ENCODE results near the gene DIO3. TPM values are rescaled to one million over a fixed set of nuclear protein-coding genes. Genes with fewer than 3 reads are reported as not detected.

The DIO3 gene
- total and polyA plus RNA-seq, 4 donors = 0.91 to 7.1 (median 1.4) TPM

DNA sequence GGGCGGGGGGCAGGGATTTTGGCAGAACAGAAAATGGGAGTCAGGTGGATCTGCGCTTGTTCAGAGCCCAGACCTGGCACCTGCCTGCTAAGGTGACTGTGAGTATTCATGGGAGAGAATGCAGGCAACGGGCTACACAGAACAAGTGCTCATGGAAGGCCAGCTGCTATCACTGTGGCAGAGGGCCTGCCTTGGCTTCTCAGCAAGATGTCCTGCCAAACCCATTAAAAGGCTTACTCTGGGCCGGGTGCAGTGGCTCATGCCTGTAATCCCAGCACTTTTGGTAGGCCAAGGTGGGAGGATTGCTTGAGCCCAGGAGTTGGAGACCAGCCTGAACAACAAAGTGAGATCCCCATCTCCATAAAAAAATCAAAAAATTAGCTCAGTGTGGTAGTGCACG, 21.0 kb downstream of the DIO3 start:
- Histone ChIP-seq H3K9ac (ENCODE audit: insufficient read depth in 1 of 2, low read length in 2 of 2) (no peak overlapping the region), H3K4me1 (ENCODE audit: control insufficient read depth in 5 of 5, insufficient read depth in 5 of 5, low read length in 5 of 5) (no peaks in the 10 kb centered on the region), H3K27me3 (ENCODE audit: control insufficient read depth in 3 of 3, insufficient read depth in 3 of 3, low read length in 2 of 3) (peaks cover 0 to 3% (median 0%) of the 10 kb centered on the region in 3 donors), H3K27ac (ENCODE audit: low read depth in 1 of 2, low read length in 1 of 2) (no peak overlapping the region), H3K9me3 (ENCODE audit: control insufficient read depth in 4 of 4, insufficient read depth in 3 of 4, low read length in 3 of 4) (peaks cover 0 to 2% (median 0%) of the 10 kb centered on the region in 4 donors), H3K36me3 (ENCODE audit: control insufficient read depth in 4 of 4, insufficient read depth in 4 of 4, low read length in 4 of 4) (no peaks in the 10 kb centered on the region), H3K4me3 (no peak overlapping the region)
- 85 to 87% methylated on average over 5 of the region's 5 CpGs for WGBS, 2 donors
- ATAC-seq (ENCODE audit: insufficient read depth, low FRiP score) (no peak), DNase-seq (peak in 1 of 3 donors; percentile 8)
- TF ChIP-seq, protein P1, sequence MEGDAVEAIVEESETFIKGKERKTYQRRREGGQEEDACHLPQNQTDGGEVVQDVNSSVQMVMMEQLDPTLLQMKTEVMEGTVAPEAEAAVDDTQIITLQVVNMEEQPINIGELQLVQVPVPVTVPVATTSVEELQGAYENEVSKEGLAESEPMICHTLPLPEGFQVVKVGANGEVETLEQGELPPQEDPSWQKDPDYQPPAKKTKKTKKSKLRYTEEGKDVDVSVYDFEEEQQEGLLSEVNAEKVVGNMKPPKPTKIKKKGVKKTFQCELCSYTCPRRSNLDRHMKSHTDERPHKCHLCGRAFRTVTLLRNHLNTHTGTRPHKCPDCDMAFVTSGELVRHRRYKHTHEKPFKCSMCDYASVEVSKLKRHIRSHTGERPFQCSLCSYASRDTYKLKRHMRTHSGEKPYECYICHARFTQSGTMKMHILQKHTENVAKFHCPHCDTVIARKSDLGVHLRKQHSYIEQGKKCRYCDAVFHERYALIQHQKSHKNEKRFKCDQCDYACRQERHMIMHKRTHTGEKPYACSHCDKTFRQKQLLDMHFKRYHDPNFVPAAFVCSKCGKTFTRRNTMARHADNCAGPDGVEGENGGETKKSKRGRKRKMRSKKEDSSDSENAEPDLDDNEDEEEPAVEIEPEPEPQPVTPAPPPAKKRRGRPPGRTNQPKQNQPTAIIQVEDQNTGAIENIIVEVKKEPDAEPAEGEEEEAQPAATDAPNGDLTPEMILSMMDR (IDR thresholded peaks at IDR 0.05; ENCODE audit: control extremely low read depth, extremely low read depth) = no peak

DNA sequence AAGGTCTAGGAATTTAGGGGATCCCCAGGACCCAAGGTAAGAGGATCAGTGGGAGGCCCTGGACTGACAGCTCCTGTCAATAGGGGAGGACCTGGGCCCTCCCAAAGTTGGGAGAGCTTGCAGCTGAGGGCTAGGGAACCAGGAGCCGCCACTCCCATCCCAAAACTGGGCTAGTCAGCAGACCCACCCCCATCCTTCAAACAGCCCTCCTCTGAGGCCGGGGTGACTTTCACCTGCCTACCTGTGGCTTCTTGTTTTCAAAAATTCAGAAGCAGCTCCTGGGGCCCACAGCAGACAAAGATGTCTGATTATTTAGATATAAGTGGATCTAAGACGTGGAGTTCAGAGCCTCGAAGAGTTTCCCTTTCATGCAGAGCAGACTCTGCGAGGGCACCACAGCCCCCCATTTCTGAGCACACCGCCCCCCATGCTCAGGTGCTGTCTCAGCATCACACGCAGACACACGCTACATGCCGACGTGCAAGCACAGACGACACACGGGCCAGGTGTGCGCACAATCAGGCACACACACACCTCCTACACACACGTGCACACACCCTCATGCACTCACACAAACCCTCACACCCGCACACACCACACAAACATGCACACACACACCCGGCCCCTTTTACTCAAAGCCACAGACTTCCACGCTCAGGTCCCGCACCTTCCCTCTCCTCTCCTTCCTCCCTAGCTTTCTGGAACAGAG, 21.9 kb downstream of the DIO3 start:
- Histone ChIP-seq H3K27me3 (ENCODE audit: control insufficient read depth in 3 of 3, insufficient read depth in 3 of 3, low read length in 2 of 3) (peaks cover 0 to 3% (median 0%) of the 10 kb centered on the region in 3 donors), H3K9me3 (ENCODE audit: control insufficient read depth in 4 of 4, insufficient read depth in 3 of 4, low read length in 3 of 4) (peaks cover 0 to 2% (median 0%) of the 10 kb centered on the region in 4 donors), H3K9ac (ENCODE audit: insufficient read depth in 1 of 2, low read length in 2 of 2) (no peak overlapping the region), H3K4me1 (ENCODE audit: control insufficient read depth in 5 of 5, insufficient read depth in 5 of 5, low read length in 5 of 5) (no peaks in the 10 kb centered on the region), H3K36me3 (ENCODE audit: control insufficient read depth in 4 of 4, insufficient read depth in 4 of 4, low read length in 4 of 4) (no peaks in the 10 kb centered on the region), H3K27ac (ENCODE audit: low read depth in 1 of 2, low read length in 1 of 2) (no peak overlapping the region), H3K4me3 (no peak overlapping the region)
- 90 to 95% methylated on average over 18 of the region's 18 CpGs for WGBS, 2 donors
- DNase-seq (no peak), ATAC-seq (ENCODE audit: insufficient read depth, low FRiP score) (no peak)
- TF ChIP-seq, protein P1 (IDR thresholded peaks at IDR 0.05; ENCODE audit: control extremely low read depth, extremely low read depth) = no peak

DNA sequence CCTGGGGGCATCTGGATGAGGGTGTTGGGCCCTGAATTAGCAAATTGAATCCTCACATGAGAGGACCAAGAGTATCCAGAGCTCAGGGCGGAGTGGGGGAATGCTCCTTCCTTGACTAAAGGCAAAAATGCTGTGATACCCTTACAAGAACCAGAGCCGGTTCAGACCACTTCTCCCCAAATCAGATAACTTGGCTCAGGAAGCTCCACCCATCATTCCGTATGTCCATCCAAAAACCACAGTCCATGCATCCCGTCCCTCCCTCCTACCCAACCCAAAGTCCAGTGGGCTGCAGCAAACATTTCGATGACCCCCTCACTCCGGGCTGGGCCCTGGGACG, 22.4 kb downstream of the DIO3 start:
- no peaks in the 10 kb centered on the region for H3K36me3 ChIP-seq (ENCODE audit: control insufficient read depth in 4 of 4, insufficient read depth in 4 of 4, low read length in 4 of 4)
- no peak overlapping the region for H3K9ac ChIP-seq (ENCODE audit: insufficient read depth in 1 of 2, low read length in 2 of 2)
- WGBS, 2 donors = 79% methylated on average over 7 of the region's 7 CpGs
- no peak overlapping the region for H3K27ac ChIP-seq (ENCODE audit: low read depth in 1 of 2, low read length in 1 of 2)
- ATAC-seq (ENCODE audit: insufficient read depth, low FRiP score) = no peak
- peak in 1 of 3 donors; percentile 10 for DNase-seq
- no peak overlapping the region for H3K4me3 ChIP-seq
- TF ChIP-seq, protein P1 (IDR thresholded peaks at IDR 0.05; ENCODE audit: control extremely low read depth, extremely low read depth) = no peak
- no peaks in the 10 kb centered on the region for H3K4me1 ChIP-seq (ENCODE audit: control insufficient read depth in 5 of 5, insufficient read depth in 5 of 5, low read length in 5 of 5)
- peaks cover 0 to 2% (median 0%) of the 10 kb centered on the region in 4 donors for H3K9me3 ChIP-seq (ENCODE audit: control insufficient read depth in 4 of 4, insufficient read depth in 3 of 4, low read length in 3 of 4)
- peaks cover 0 to 3% (median 0%) of the 10 kb centered on the region in 3 donors for H3K27me3 ChIP-seq (ENCODE audit: control insufficient read depth in 3 of 3, insufficient read depth in 3 of 3, low read length in 2 of 3)
